ENCODE results near the gene CALHM3. TPM values are rescaled to one million over a fixed set of nuclear protein-coding genes. Genes with fewer than 3 reads are reported as not detected.

The CALHM3 gene
- total and polyA plus RNA-seq, 2 experiments from 2014 or later = not detected

DNA sequence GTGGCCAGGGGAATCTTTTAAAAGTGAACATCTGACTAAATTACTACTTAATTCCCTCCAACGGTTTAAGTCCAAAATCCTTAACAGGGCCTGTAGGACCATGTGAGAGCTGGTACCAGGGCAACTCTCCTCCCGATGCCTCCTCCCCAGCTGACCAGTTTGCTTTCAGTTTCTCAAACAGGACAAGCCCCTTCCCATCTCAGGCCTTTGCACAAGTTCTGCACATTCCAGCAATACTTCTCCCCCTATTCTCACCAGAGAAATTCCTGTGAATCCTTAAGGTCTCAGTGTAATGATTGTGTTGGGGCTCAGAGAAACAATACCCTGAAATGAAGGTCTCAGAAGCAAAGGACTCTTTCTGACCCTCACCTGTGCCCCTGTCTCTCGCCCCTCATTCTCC, 12.3 kb downstream of the CALHM3 start:
- WGBS (ENCODE audit: low lambda C conversion rate, missing lambda C conversion rate) = 77% methylated on average over 3 of the region's 3 CpGs
- Histone ChIP-seq H2AFZ (no peak overlapping the region), H3K4me2 (no peak overlapping the region), H3K27me3 (no peaks in the 10 kb centered on the region), H3K36me3 (replicated peaks; ENCODE audit: insufficient read depth, low read depth) (no peaks in the 10 kb centered on the region), H3K9me3 (ENCODE audit: low read depth) (no peaks in the 10 kb centered on the region), H3K79me2 (no peaks in the 10 kb centered on the region), H4K20me1 (ENCODE audit: insufficient read depth, poor library complexity, severe bottlenecking) (no peaks in the 10 kb centered on the region), H3K4me1 (ENCODE audit: insufficient read depth) (no peaks in the 10 kb centered on the region), H3K9me2 (replicated peaks; ENCODE audit: insufficient read depth) (no peaks in the 10 kb centered on the region), H3K27ac (no peak overlapping the region), H3K4me3 (no peak overlapping the region)
- DNase-seq (ENCODE audit: low spot score) = no peak
- TF ChIP-seq EZH2 (IDR thresholded peaks at IDR 0.05; ENCODE audit: borderline replicate concordance) (no peak), EZH2phosphoT487 (IDR thresholded peaks at IDR 0.05; ENCODE audit: low read depth, severe bottlenecking, unreplicated experiment) (no peak)
- TF ChIP-seq, protein P1, sequence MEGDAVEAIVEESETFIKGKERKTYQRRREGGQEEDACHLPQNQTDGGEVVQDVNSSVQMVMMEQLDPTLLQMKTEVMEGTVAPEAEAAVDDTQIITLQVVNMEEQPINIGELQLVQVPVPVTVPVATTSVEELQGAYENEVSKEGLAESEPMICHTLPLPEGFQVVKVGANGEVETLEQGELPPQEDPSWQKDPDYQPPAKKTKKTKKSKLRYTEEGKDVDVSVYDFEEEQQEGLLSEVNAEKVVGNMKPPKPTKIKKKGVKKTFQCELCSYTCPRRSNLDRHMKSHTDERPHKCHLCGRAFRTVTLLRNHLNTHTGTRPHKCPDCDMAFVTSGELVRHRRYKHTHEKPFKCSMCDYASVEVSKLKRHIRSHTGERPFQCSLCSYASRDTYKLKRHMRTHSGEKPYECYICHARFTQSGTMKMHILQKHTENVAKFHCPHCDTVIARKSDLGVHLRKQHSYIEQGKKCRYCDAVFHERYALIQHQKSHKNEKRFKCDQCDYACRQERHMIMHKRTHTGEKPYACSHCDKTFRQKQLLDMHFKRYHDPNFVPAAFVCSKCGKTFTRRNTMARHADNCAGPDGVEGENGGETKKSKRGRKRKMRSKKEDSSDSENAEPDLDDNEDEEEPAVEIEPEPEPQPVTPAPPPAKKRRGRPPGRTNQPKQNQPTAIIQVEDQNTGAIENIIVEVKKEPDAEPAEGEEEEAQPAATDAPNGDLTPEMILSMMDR (IDR thresholded peaks at IDR 0.05; ENCODE audit: poor library complexity) = no peak

DNA sequence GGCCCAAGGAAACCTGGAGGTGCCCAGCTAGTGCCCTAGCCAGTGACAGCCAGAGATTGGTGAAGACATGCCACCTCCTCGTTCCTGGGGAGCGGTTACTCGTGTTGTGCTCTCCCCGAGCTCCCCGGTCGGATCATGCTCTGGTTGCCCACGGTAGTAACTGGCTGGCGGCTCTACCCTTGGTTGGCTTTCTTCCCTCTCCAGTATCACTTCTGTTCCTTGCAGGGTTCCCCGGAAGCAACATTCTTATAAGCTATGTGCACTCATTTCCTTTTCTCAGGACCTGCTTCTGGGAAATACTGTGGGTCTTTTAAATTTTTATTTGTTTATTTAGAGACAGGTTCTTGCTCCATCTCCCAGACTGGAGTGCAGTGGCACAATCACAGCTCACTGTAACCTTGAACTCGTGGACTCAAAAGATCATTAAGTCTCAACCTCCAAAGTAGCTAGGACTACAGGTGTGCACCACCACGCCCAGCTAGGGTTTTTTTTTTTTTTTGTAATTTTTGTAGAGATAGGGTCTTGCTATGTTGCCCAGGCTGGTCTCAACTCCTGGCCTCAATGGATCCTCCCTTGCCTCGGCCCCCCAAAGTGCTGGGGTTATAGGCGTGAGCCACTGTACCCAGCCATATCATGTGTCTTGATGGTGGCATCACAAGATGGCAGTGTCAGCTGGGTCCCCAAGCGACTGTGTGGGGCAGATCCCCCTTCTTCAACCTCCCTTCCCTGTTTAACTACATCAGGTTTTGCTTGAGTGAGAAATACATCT, 13.4 kb downstream of the CALHM3 start:
- 92% methylated on average over 14 of the region's 14 CpGs for WGBS (ENCODE audit: low lambda C conversion rate, missing lambda C conversion rate)
- H3K36me3 ChIP-seq (replicated peaks; ENCODE audit: insufficient read depth, low read depth) = no peaks in the 10 kb centered on the region
- H3K27ac ChIP-seq = no peak overlapping the region
- no peak overlapping the region for H3K4me2 ChIP-seq
- H2AFZ ChIP-seq = no peak overlapping the region
- TF ChIP-seq EZH2 (IDR thresholded peaks at IDR 0.05; ENCODE audit: borderline replicate concordance) (no peak), EZH2phosphoT487 (IDR thresholded peaks at IDR 0.05; ENCODE audit: low read depth, severe bottlenecking, unreplicated experiment) (no peak)
- TF ChIP-seq, protein P1 (IDR thresholded peaks at IDR 0.05; ENCODE audit: poor library complexity) = no peak
- H3K4me3 ChIP-seq = no peak overlapping the region
- no peaks in the 10 kb centered on the region for H3K79me2 ChIP-seq
- no peaks in the 10 kb centered on the region for H3K27me3 ChIP-seq
- no peaks in the 10 kb centered on the region for H3K9me2 ChIP-seq (replicated peaks; ENCODE audit: insufficient read depth)
- H3K4me1 ChIP-seq (ENCODE audit: insufficient read depth) = no peaks in the 10 kb centered on the region
- DNase-seq (ENCODE audit: low spot score) = no peak
- H3K9me3 ChIP-seq (ENCODE audit: low read depth) = no peaks in the 10 kb centered on the region
- H4K20me1 ChIP-seq (ENCODE audit: insufficient read depth, poor library complexity, severe bottlenecking) = no peaks in the 10 kb centered on the region

DNA sequence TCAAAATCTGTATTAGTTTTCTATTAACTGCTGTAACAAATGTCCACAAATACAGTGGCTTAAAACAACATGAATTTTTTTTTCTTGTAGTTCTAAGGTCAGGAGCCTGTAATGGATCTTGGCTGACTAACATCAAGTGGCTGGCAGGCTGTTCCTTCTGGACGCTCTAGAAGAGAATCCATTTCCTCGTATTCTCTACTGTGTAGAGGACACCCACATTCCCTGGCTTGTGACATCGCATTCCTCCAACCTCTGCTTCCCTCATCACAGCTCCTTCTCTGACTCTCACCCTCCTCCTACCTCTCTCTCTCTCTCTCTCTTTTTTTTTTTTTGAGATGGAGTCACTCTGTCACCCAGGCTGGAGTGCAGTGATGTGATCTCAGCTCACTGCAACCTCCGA, 15.5 kb downstream of the CALHM3 start:
- H2AFZ ChIP-seq = no peak overlapping the region
- H3K79me2 ChIP-seq = no peaks in the 10 kb centered on the region
- no peak overlapping the region for H3K4me3 ChIP-seq
- H3K27ac ChIP-seq = no peak overlapping the region
- no peaks in the 10 kb centered on the region for H3K9me2 ChIP-seq (replicated peaks; ENCODE audit: insufficient read depth)
- TF ChIP-seq EZH2 (IDR thresholded peaks at IDR 0.05; ENCODE audit: borderline replicate concordance) (no peak), EZH2phosphoT487 (IDR thresholded peaks at IDR 0.05; ENCODE audit: low read depth, severe bottlenecking, unreplicated experiment) (no peak)
- TF ChIP-seq, protein P1 (IDR thresholded peaks at IDR 0.05; ENCODE audit: poor library complexity) = no peak
- H3K36me3 ChIP-seq (replicated peaks; ENCODE audit: insufficient read depth, low read depth) = no peaks in the 10 kb centered on the region
- no peaks in the 10 kb centered on the region for H3K27me3 ChIP-seq
- DNase-seq (ENCODE audit: low spot score) = no peak
- H3K9me3 ChIP-seq (ENCODE audit: low read depth) = no peaks in the 10 kb centered on the region
- H4K20me1 ChIP-seq (ENCODE audit: insufficient read depth, poor library complexity, severe bottlenecking) = no peaks in the 10 kb centered on the region
- H3K4me1 ChIP-seq (ENCODE audit: insufficient read depth) = no peaks in the 10 kb centered on the region
- H3K4me2 ChIP-seq = no peak overlapping the region
- 80% methylated on average over 4 of the region's 4 CpGs for WGBS (ENCODE audit: low lambda C conversion rate, missing lambda C conversion rate)

Measured in hepatocyte (in vitro differentiated cells).